Measurements from ENCODE around the gene APMAP.
"Not testable (repeated sequence)": the region's sequence is repeated elsewhere in the genome, so short reads cannot be mapped to it uniquely, and the experiment has no call there.

Gene APMAP

DNA sequence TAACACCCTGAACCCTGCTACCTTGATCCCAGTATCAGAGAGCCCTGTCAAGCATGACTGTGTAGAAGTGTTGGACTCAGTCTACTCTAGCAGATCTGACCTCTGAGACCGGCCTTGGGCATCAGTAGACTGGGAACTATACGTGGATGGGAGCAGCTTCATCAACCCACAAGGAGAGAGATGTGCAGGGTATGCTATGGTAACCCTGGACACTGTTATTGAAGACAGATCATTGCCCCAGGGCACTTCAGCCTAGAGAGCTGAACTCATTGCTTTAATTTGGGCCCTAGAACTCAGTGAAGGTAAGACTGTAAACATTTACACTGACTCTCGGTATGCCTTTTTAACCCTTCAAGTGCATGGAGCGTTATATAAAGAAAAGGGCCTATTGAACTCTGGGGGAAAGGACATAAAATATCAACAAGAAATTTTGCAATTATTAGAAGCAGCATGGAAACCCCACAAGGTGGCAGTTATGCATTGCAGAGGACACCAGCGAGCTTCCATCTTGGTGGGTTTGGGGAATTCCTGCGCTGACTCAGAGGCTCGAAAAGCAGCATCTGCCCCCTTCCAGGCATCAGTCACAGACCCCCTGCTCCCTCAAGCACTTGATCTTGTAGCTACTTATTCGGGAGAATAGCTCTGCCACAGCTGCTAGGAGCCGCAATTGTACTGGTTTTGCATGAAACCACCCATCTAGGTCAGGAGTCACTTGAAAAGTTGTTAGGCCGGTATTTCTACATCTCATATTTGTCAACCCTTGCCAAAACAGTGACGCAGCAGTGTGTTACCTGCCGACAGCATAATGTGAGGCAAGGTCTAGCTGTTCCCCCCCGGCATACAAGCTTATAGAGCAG is 62.5 kb downstream of the APMAP start:
- not testable (repeated sequence) for DNase-seq

DNA sequence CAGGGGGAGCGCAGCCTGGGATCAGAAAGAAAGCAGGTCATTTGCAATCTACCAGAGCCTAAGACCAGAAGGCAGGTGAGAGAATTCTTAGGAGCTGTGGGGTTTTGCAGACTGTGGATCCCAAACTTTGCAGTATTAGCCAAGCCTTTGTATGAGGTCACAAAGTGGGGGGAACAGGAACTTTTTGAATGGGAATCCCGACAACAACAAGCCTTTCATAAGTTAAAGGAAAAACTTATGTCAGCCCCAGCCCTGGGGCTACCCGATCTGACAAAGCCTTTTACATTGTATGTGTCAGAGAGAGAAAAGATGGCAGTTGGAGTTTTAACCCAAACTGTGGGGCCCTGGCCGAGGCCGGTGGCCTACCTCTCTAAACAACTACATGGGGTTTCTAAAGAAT is 63.3 kb downstream of the APMAP start:
- DNase-seq, result not testable (repeated sequence)

DNA sequence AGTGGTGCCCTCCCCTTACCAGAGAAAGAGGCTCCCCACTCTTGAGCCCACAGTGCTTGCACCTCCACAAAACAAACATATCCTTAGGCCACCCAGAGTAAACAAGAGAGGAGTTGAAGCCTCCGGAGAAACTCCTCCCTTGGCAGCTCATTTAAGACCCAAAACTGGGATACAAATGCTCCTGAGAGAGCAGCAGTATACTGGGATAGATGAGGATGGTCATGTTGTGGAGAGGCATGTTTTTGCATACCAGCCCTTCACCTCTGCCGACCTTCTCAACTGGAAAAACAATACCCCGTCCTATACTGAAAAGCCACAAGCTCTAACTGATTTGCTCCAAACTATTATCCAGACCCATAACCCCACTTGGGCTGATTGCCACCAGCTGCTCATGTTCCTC is 71.8 kb downstream of the APMAP start:
- not testable (repeated sequence) for DNase-seq

DNA sequence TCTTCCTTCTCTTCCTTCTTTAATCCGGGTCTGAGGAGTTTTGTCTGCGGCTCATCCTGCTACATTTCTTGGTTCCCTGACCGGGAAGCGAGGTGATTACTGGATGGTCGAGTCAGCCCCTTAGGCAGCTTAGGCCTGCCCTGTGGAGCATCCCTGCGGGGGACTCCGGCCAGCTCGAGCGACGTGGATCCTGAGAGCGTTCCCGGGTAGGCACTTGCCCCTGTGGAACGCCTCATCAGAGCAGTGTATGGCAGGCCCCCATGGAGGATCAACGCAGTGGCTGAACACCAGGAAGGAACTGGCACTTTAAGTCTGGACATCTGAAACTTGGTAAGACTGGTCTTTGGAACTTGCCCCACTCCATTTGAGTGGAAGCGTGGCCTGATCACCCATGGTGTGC is 72.9 kb downstream of the APMAP start:
- DNase-seq, result not testable (repeated sequence)

DNA sequence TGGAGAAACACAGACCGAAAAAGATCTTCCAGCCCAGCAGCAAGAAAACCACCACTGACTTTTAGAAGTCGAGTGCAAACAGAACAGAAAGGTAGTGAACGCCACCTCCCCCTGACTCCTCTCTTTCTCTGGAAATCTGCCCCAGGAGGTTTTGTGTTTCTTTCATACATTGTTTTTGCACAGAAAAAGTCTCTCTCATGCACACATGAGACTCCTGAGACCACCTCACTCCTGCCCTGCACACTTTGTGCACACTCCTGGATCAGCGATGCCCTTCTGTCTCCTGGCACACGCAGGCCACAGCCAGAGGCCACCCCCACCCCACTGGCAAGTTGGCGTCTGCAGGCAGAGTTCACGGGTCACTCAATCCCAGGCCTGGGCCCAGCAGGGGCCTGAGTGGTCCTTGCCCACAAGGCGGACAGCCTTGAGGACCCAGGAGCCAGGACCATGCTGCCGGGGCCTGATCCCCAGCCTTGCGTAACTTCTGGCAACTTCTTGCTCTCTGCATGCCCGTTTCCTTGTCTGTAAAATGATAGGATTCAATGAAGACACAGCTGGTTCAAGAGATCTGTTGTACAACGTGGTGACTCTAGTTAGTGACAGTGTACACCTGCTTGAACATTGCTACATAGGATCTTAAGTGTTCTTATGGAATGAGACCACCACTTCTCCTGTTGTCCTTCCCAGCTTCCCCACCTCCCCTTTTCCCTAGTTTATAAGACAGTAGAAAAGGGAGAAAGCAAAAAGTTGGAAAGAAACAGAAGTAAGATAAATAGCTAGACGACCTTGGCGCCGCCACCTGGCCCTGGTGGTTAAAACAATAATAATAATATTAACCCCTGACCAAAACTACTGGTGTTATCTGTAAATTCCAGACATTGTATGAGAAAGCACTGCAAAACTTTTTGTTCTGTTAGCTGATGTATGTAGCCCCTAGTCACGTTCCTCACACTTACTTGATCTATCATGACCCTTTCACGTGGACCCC is 73.7 kb downstream of the APMAP start:
- no peak for DNase-seq

DNA sequence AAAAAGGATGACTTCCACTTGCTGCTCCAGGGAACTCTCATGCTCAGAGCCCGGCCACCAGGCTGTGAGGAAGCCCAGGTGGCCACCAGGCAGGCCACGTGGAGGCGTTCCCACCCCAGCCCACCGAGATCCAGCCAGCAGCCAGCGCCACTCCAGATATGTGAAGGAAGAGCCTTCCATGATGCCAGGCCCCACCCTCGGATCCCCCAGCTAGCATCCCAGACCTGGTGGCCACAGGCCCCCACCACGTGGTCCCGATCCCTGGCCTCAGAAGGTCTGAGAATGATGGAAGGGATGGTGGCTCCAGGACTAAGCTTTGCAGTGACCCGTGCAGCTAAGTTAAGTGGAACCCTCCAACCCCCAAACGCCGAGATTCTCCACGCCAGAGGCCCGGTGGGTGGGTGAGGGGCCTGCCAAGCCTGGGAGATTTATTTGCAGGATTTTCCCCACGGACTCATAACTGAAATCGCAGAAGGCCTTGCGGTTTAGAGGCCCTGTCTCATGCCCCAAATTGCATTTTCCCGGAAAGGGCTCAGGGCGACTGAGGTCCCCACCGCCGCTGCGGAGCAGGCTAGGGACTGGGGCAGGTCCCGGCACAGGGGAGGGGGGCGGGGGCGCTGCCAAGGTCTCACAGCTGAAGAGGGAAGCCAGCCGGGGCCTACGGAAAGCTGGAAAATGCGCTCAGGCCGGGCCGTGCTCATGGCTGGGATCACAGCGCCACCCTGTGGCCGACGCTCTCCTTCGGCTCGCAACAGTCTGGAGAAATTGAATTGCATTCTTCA is 74.6 kb downstream of the APMAP start:
- peak; percentile 26 to 51 for DNase-seq

DNA sequence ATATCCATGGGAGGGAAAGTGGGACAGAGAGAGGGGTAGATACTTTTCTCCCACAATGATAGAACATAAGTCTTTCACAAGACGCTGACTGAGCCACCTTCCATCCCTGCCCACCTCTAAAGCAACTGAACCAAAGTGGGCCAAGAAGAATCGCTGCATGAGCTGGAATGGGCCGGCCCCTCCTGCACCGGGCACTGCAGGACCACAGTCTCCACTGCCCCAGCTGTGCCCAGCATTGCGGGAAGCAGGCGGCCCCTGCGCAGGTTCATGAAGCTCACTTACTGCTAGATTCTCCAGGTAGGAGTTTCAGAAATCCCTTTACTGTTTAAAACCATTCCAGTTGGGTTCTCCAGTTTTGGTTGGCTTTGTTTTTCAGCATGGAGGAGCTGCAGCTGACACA is 75.5 kb downstream of the APMAP start:
- no peak for DNase-seq

DNA sequence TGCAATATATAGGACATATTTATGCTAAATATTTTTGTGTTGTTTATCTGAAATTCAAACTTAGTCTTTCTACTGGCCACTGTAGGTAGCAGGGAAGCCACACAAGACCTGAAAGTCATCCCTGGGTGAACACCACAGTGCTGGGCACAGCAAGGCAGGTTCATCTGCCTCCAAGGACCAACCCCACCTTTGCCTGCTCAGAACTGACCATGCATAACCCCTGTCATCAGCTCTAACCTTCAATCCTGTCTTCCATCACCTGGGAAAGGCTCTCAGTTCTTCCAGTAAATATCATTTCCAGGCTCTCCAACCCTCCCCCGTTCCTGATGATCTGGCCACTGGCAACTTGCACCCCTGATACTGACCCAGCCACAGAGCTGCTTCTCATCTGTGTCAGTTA is 76.1 kb downstream of the APMAP start:
- no peak for DNase-seq

DNA sequence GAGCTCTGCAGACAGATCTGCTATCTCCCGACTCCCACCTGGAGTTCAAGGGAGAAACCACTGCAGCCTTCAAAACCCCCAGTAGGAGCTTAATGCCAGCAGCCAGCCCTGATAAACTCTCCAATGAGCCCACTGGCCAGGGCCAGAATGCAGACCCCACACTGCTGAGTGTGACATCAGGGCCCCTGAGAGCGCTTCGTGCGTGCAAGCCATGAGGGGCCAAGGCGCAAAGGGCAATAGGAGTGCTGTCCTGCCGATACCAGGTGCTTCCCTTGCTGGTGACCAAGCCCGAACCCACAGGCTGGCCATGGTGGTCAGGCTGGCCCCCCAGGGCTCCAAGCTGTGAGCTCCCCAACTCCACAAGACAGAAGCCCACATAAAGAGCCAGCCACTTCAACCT is 76.7 kb downstream of the APMAP start:
- DNase-seq, result no peak

DNA sequence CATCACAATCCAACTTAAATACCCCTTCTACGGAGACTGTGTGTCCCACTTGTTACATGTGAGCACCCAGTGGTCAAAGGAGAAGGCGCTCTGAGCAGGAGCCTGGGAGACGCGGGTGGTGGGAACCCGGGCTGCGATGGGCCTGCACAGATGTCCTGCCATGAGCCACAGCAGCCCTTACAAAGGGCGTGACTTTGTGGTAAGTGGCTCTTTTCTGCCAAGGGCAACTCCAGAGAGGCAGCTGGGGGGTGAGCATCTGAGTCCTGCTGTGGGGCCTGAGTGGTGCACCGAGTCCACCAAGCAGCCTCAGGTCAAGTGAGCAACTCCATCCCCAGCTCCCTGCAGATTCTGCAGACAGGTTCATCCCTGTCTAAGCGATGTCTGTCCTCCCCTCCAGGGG is 77.1 kb downstream of the APMAP start:
- DNase-seq, result no peak

DNA sequence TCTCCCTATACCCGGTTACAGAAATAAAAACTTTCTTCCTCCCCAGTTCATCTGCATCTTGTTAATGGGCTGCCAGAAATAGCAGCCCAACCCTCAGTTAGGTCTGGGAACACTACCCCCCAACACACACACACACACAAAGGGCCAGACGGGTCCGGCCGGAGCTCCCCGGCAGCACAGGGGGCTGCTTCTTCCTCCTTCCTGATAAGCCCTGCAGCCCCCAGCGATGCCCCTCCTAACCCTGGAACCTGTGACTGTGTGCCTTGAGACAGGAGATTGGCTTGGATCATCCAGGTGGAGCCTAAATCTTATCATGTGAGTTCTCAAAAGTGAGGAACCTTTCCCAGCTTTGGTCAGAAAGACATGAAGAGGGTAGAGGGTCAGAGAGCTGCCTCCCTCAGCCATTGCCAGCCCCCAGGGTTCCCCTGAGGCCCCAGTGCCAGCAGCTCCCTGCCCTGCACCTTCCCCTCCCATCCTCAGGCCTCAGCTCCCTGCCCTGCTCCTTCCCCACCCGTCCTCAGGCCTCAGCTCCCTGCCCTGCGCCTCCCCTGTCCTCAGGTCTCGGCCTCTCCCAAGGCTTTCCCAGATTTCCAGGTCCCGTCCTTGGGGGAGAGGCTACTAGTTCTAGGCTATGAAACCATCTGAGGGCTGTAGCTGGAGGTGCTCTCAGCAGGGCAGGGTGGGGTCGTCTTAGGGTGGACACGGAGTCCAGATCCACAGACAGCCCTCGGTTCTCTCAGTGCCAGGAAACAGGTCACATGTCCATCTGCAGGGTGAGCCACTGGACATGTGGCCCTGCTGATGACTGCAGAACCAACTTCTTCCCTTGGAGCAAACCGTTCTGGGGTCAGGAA is 77.9 kb downstream of the APMAP start:
- no peak for DNase-seq

DNA sequence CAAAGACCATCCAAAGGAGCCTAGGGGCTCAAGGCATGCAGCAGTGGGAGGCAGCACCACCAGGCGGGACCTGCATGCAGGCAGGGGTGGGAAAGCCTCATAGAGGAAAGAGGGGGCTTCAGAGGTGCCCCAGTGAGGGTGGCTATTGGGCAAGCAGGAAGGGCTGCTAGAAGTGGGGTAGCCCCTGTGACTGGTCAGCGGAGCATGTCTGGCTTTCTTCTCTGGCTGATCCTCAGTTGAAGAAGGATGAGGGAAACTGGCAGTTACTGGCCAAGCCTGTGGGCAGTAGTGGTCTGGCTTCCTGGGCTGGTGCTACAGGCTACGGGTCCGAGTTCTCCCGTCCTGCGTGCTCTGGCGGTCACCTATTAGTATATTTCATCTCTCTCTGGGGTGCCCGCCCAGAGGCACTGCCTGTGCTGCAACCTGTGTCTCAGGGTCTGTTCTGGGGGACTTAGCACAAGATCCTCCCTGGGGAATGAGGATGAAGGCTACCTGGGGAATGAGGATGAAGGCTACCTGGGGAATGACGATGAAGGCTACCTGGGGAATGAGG is 79.4 kb downstream of the APMAP start:
- DNase-seq, result no peak

Data from AML-193 (cell line).